ENCODE data around the gene PHACTR1.
"Not testable (repeated sequence)": the region's sequence is repeated elsewhere in the genome, so short reads cannot be mapped to it uniquely, and the experiment has no call there.

PHACTR1 gene

DNA sequence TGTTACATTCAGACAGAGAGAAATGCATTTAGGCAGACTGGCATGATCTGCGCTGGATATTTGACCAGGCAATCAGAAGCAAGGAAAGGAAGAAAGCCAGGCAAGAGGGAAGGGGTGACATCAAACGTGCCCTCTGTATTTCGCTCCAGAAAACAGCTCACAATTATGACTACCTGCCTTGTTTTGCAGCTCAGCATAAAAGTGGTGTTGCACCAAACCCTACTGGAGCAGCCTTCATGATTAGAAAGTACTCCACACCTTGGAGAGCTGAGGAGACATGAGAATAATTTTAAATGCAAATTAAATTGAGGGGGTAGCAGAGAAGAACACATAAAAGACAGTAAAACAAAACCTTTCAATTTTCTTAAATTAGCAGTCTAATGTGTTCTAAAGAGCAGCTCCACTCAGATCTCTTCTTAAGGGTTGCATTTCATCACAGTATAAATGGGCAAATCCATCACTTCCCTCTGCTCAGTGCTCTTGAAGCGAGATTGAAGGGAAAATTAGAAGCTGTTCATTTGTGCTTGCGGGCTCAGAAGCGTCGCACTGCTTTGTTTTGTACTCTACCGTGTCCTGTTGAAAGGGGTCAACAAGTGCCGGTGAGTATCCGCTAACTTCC lies at the start of gene PHACTR1:
TSS of gene PHACTR1 (plus strand) at position 470 of the 619 bp plus-strand sequence.
- no peak for DNase-seq (ENCODE audit: extremely low spot score, insufficient read length, low read depth)
- FAIRE-seq = no peak

DNA sequence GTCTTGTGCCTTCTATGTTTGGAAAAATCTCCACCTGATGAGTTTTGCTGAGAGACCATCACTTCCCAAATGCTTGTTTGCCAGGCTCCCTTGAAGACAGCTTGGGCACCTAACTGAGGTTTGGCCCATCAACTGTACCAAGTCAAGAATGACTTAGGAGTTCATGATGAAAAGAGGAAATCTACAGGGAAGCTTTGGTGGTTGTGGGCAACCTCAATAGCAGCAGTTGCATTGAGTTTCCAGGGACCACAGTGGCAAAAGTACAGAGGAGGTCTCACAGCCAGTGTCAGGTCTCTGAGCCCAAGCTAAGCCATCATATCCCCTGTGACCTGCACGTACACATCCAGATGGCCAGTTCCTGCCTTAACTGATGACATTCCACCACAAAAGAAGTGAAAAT lies 49.7 kb upstream of the PHACTR1 start:
- no peak for DNase-seq (ENCODE audit: extremely low spot score, insufficient read length, low read depth)
- no peak for FAIRE-seq

- DNase-seq (ENCODE audit: extremely low spot score, insufficient read length, low read depth) (no peak), FAIRE-seq (no peak)
These were observed 40.6 kb upstream of the PHACTR1 start for GRCh38 chr6:12675931-12676330.

DNA sequence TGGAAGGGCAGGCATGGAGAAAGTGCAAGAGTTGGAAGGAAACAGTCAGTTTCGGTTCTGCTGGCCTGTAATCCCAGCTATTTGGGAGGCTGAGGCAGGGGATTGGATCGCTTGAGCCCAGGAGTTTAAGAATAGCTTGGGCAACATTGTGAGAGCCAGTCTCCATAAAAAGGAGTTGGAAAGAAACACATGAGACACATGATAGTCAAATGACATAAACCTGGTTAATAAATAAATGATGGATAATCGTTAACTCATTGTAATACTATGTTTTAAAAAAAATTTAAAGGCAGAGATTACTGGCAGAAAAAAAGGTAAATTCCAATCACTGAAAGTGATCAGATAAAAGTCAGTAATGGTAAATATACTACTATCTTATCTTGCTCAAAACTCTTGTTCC lies 37.2 kb upstream of the PHACTR1 start:
- DNase-seq (ENCODE audit: extremely low spot score, insufficient read length, low read depth) = no peak
- FAIRE-seq = no peak

DNA sequence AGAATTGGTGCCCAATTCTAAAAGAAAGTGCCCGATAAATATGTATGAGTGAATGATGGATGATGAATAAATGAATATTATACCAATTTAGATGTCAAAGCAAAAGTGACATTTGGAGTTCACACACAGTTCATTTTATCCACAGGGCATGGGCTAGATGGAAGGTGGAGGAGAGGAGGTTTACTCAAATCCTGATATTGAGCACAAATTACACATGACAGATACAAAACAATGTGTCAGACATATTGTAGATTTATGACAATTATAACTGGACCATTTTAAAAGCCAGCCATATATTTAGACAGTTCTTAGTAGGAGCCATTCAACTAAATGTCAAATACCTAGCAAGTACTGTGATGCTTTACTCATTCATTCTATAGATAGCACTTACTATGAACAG lies 23.4 kb upstream of the PHACTR1 start:
- FAIRE-seq = no peak
- no peak for DNase-seq (ENCODE audit: extremely low spot score, insufficient read length, low read depth)

- DNase-seq (ENCODE audit: extremely low spot score, insufficient read length, low read depth) (no peak), FAIRE-seq (no peak)
These were observed 18.3 kb upstream of the PHACTR1 start for GRCh38 chr6:12698298-12698697.

DNA sequence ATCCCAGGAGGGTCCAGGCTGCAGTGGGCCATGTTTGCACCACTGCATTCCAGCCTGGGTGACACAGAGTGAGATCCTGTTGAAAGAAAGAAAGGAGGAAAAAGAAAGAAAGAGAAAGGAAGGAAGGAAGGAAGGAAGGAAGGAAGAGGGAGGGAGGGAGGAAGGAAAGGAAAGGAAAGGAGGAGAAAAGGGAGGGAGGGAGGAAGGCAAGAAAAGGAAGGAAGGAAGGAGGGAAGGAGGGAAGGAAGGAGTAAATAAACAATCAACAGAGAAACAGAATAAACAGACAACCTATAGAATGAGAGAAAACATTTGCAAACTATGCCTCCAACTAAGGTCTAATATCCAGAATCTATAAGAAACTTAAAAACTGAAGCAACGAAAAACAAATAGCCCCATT lies 11.6 kb upstream of the PHACTR1 start:
- FAIRE-seq (no peak), DNase-seq (ENCODE audit: extremely low spot score, insufficient read length, low read depth) (no peak)

- FAIRE-seq (no peak), DNase-seq (ENCODE audit: extremely low spot score, insufficient read length, low read depth) (no peak)
These were observed 7.5 kb upstream of the PHACTR1 start for GRCh38 chr6:12709116-12709515.

- no peak for DNase-seq (ENCODE audit: extremely low spot score, insufficient read length, low read depth)
- FAIRE-seq = no peak
These were observed 6.9 kb upstream of the PHACTR1 start for GRCh38 chr6:12709556-12710232.

DNA sequence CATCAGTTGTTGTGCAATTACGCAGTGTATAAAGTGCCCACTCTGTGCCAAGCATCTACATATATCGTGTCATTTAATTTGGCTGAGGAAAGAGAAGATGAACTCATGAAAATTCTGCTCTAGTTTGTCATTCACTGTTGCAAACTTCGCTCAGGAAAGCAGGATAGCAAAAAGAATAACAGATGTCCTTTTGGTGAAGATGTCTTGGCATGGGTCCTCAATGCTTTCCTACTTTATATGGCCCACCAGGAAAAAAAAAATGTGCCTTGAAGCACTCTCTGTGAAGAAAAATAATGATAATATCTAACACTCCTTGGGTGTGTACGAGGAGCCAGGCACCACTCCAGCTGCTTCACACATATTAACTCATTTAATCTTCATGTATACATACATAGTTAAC lies 5.6 kb upstream of the PHACTR1 start:
- FAIRE-seq (no peak), DNase-seq (ENCODE audit: extremely low spot score, insufficient read length, low read depth) (no peak)

DNA sequence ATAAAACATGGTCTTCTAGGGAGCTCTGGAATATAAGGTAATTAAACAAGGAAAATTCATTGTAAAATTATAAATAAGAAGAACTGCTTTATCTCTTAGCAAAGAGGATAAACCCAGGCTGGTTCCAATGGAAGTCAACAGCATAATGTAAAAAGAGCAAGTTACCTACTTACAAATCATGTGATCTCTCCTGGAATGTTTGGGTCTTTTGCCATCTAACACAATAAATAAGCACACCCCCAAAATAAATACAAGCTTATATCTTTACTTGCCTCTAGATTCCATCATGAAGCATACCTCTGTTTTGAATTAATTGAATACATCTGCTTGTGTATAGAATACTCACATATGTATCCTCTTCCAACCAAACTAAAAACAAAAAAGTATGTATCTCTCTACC lies 2.5 kb upstream of the PHACTR1 start:
- DNase-seq (ENCODE audit: extremely low spot score, insufficient read length, low read depth) (no peak), FAIRE-seq (no peak)

- DNase-seq (ENCODE audit: extremely low spot score, insufficient read length, low read depth) = no peak
- no peak for FAIRE-seq
These were observed 1.1 kb upstream of the PHACTR1 start for GRCh38 chr6:12715437-12715836.

DNA sequence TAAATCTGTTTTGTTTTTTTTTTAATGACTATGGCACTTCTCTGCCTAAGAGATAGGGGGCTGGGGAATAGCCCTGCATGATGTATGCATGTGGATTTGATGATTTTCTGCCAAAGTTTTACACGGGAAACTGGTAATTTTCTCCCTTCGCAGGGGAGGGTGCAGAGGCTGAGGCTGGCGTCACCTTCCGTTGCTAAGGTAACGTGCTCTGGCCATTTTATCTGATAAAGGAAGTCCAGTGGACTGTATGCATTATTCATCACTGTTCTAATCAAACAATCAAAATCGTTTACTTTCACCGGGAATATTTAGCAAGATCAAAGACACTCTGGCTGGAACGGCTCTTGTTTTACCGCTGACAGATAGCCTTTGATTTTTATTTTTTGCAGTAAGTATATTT lies 789 bp downstream of the PHACTR1 start:
- FAIRE-seq (no peak), DNase-seq (ENCODE audit: extremely low spot score, insufficient read length, low read depth) (no peak)

- FAIRE-seq (no peak), DNase-seq (ENCODE audit: extremely low spot score, insufficient read length, low read depth) (no peak)
These were observed 1.4 kb downstream of the PHACTR1 start for GRCh38 chr6:12718015-12718414.

DNA sequence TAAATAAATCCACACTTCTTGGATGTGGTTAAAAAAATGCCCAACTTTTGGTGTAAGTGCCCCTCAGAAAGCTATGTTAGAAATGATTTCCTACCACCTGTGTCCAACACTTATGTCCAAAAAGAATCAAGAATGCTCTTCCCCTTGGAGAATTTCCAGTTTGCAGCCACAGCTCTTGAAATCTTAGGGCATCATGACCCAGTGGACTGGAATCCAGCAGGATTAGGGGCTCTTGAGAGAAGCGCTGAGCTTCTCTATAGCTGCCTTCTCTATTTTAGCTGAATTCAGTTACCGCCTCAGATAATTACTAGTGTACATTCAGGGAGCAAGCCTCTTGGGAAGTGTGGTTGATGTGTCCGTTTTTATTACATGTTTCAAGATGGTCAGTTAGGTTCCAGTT lies 2.5 kb downstream of the PHACTR1 start:
- FAIRE-seq = no peak
- no peak for DNase-seq (ENCODE audit: extremely low spot score, insufficient read length, low read depth)

- no peak for DNase-seq (ENCODE audit: extremely low spot score, insufficient read length, low read depth)
These were observed 3.7 kb downstream of the PHACTR1 start for GRCh38 chr6:12720310-12720709.

DNA sequence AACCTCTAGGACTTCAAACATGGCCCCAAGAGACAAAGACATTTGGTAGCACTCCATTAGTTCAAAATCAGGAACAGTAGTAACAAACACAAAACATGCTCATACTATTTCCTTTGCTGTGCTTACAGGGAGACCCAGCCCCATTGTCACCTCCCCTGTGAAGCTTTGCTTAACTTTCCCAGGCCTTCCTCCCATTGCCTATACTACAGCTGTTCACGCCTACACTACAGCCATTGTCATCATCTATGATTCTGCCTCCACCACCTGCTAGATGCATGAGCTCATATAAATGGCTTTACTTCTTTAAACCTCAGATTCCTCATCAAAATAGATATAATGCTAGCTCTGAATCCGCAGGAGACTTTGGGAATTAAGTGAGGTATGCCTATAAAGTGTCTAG lies 8.7 kb downstream of the PHACTR1 start:
- FAIRE-seq (no peak), DNase-seq (ENCODE audit: extremely low spot score, insufficient read length, low read depth) (no peak)

More at GRCh38 chr6:12720310-12720709, 3.7 kb downstream of the PHACTR1 start:
- no peak for FAIRE-seq

- FAIRE-seq = no peak
- no peak for DNase-seq (ENCODE audit: extremely low spot score, insufficient read length, low read depth)
These were observed 12.9 kb downstream of the PHACTR1 start for GRCh38 chr6:12729467-12729866.

GRCh38 chr6:12730809-12731208 lies 14.2 kb downstream of the PHACTR1 start:
- DNase-seq (ENCODE audit: extremely low spot score, insufficient read length, low read depth); FAIRE-seq: not testable (repeated sequence)

GRCh38 chr6:12733876-12734275 lies 17.3 kb downstream of the PHACTR1 start:
- FAIRE-seq (no peak), DNase-seq (ENCODE audit: extremely low spot score, insufficient read length, low read depth) (no peak)

DNA sequence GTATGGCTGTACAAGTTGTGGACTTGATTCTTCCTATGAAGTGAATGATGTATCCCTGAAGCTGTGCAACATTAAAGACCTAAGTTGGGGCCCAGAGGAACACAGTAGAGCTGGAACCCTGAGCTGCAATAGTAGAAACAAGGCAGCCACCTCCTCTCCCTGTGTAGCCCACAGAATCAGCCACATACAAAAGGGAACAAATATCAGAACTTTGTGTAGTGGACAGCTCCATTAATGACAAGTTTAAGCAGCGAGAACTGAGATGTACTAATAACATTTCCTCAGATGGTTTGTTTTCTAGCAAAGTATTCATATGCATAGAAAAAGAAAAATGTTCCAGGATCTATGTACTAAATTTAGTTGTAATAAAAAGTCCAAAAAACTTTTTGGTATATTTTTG lies 19.2 kb downstream of the PHACTR1 start:
- DNase-seq (ENCODE audit: extremely low spot score, insufficient read length, low read depth) (no peak), FAIRE-seq (no peak)

- DNase-seq (ENCODE audit: extremely low spot score, insufficient read length, low read depth) (no peak), FAIRE-seq (no peak)
These were observed 31.8 kb downstream of the PHACTR1 start for GRCh38 chr6:12748411-12748810.
